CD4-positive, alpha-beta T cell treated with Interleukin-4 for 1 hour (primary cell): ENCODE measurements around the gene ZDHHC14.
"Not testable (repeated sequence)": the region's sequence is repeated elsewhere in the genome, so short reads cannot be mapped to it uniquely, and the experiment has no call there.

Experiments used
- DNase-seq, 2 donors: peaks; one replicate each; pipeline ENCODE4 v3.0.0-alpha.2; 2020 to 2022

Gene ZDHHC14

GRCh38 chr6:157676241-157676640, 295.3 kb downstream of the ZDHHC14 start:
- DNase-seq = no peak

DNA sequence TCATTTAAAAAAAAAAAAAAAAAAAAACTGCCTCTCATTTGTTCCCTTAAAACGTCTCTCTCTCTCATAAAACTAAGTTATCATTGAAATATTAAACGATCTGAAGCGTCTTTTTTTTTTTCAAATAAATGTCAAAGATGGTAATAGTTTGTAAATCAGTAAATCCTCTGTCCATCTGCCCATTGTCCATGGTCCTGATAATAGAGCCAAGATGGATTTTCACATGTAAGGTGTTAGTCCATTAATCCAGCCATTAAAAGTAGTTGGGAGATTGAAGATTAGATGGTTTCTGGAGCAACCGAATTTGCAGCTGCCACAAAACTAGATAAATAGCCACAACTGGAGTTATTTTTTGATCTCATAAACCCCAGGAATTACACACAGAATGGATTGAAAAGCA, 296.2 kb downstream of the ZDHHC14 start:
- DNase-seq = no peak

GRCh38 chr6:157679605-157680580, 298.9 kb downstream of the ZDHHC14 start:
- no peak for DNase-seq

DNA sequence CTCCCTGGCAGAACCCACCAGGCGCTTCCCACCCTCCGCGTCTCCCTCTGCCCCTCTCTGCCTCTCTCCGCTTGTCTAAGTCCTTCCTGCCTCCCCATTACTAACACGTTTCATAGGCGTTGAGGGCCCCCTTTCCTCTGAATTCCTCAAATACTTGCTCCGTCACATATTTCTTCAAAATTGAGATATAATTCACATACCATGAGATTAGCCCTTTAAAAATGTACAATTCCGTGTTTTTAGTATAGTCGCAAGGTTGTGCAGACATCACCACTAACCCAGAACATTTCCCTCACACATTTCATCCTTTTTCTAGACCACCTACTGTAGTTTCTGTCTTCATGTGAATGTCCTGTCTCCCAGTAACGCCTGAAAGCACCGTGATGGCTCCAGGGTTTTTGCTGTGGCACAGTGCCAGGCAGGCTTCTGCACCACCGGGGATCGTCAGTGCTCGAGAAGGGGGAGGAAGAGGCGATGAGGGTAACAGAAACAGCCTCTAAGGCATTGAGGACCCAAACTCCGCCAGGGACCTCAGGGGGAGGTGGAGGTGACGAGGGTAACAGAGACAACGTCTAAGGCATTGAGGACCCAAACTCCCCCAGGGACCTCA, 300.2 kb downstream of the ZDHHC14 start:
- no peak for DNase-seq

DNA sequence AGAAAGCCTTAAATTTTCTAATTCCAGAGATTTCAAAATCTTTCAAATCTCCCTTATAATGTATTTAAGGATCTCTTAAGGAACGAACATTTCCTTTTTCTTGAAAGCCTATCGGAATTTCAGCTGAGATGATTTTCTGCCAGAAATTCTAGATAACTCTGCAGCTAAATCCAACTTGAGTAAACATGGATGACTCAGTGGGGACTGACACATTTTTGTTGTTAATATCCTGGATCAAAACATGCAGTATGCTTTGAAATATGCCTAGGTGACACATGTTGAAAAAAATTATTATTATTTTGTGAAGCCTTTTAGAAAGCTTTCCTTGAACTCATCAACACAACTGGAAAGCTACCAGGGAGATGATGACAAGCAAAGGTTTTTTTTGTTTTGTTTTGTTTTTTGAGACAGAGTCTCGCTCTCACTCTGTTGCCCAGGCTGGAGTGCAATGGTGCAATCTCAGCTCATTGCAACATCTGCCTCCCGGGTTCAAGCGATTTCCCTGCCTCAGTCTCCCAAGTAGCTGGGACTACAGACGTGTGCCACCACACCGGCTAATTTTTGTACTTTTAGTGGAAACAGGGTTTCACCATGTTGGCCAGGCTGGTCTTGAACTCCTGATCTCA, 302.0 kb downstream of the ZDHHC14 start:
- no peak for DNase-seq

DNA sequence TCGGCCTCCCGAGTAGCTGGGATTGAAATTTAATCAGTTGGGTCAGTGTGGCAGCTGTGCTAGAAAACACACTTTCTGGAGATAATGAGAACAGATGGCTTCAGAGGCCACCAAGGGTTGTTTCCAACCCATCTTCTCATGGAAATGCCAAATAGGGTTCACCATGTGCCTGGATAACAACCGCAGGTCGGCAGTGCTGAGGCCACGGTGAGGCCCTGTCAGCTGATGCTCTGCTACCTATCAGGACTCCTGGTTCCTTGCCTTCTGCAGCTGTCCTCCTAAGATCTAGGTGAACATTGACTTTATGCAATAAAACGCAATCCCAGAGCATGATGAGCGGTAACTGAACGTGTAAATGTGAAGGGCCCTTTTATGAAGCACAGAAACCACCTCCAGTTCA, 302.7 kb downstream of the ZDHHC14 start:
- no peak for DNase-seq

DNA sequence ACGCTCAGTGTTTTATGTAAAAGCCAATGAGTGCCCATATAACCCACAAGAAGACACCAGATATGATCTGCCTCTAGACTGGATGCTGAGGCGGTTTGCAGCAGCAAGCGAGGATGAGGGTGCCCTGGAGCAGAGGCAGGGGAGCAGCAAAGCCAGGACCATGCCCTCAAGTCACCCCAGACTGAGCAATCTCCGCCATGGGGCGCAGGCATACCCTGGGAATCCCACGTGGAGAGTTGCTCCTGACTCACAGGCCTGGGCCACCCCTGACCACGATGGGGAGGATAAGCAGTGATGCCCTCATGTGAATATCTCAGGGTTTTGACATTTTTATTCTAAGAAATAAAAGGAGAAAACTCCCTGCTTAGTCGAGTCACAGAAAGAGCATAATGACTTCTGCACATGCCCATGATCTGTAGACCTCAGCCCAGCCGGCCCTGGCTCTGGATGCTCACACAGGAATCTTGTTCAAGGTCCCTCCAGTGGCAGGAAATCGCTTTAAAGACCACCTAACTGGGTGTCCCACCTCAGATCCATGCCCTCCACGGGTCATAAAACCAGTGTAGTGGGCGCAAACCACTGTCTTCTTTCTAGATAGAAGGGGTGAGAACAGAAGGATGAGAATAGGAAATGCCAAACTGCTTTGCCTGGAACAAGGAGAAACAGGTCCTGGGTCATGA, 303.8 kb downstream of the ZDHHC14 start:
- no peak for DNase-seq

DNA sequence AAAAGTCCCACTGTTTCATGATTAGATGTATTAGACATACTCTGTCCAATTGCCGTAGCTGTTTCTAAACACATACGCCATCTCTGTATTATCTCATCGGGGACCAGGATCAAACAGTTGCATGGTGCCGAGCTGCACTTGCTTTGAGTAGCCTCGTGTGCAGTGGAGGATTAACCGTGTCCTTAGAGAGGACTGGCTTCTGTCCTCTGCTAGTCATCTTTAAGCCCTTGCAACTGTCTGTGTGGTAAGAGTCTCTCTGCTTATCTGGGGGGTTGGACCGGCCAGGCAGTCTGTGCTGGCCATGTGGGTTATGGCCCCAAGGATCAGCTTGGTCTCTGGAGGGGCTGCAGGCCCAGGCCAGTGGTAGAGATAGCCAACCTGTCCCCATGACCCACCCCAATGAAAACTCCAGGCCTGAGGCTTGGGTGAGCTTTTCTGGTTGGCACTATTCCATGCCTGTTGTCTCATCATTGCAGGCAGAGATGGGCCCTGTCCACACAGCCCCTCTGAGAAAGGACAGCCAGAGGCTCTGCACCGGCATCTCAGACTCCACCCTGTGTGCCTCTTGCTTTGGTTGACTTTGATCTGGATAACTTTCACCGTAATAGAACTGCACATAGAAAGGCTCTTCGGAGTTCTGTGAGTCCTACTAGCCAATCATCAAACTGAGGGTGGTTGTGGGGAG, 304.7 kb downstream of the ZDHHC14 start:
- no peak for DNase-seq

DNA sequence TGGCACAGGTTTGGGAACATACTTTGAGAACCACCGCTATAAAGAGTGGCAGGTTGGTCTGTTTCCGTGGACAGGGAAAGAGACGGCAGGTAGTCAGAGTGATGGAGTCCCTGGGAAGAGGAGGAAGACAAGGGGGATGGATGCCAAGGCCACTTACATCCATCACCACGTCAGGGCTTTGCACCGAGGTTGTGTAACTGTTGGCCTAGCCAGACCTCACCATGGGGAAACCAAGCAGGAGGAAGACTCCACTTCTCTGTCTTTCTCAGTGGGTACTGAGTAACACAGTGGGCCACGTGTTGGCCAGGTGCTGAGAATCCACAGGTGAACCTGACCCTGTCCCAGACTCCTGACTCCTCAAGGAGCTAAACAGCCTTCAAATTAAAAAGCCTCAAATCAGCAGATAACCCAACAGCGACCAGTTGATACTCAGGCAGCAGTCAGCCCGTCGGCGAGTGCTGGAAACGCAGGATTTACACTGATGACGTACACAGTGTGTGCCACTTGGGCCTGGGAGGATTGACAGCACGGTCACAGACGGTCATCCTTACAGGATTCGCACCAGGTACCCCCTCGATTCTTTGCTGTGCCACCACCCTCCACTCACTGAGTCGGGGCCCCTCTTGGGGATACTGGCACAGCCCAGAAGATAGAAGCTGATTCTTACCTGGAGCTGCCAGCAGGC, 307.4 kb downstream of the ZDHHC14 start:
- no peak for DNase-seq

DNA sequence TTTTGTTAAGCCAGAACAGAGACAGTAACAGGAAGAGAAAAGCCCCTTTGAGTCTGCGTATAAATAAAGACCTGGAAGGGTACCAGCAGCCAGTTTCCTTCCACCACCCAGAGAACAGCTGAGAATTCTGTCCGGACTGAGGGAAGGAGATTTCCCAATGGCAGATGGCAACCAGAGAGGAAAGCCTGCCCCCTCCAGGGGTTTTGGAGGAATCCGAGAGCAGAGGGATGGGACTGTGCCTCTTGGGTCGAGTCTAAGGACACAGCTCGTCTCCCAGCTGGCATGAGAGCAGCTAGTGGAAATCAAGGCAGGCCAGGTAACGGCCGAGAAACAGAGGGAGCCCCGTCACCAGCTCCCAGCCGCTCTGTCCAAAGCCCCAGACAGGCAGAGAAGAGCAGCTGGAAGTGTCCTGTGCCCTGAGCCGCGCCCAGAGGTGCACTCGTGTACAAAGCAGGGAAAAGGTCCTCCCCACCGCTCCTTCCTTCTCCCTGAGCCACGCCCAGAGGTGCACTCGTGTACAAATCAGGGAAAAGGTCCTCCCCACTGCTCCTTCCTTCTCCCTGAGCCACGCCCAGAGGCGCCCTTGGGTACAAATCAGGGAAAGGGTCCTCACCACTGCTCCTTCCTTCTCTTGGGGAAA, 308.1 kb downstream of the ZDHHC14 start:
- DNase-seq = no peak

- no peak for DNase-seq
Measured at GRCh38 chr6:157689875-157690274, 308.9 kb downstream of the ZDHHC14 start.

- no peak for DNase-seq
Measured at GRCh38 chr6:157690441-157691210, 309.6 kb downstream of the ZDHHC14 start.

DNA sequence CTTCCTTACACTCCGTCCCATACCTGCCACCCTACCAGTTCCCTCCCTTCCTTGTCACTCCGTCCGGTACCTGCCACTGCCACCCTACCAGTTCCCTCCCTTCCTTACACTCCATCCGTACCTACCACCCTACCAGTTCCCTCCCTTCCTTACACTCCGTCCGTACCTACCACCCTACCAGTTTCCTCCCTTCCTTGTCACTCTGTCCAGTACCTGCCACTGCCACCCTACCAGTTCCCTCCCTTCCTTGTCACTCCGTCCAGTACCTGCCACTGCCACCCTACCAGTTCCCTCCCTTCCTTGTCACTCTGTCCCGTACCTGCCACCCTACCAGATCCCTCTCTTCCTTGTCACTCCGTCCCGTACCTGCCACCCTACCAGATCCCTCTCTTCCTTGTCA, 310.6 kb downstream of the ZDHHC14 start:
- not testable (repeated sequence) for DNase-seq

DNA sequence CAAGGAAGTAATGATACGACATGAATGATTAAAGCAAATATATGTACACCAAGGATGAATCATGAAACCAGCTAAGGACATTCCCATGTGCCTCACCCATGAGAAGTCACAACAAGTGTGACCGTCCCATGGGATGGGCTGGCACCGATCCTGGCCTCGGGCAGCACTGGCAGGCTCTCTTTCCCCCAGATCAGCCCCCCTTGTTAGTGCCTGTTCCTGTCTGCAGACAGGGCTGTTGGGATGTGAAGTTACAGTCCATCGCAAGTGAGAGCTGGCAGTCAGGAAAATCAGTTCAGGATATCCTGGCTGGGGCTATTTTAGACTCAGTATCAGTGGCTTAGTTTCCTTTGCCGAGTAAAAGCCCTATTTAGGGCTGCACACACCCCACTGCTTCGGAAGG, 312.9 kb downstream of the ZDHHC14 start:
- DNase-seq = no peak

DNA sequence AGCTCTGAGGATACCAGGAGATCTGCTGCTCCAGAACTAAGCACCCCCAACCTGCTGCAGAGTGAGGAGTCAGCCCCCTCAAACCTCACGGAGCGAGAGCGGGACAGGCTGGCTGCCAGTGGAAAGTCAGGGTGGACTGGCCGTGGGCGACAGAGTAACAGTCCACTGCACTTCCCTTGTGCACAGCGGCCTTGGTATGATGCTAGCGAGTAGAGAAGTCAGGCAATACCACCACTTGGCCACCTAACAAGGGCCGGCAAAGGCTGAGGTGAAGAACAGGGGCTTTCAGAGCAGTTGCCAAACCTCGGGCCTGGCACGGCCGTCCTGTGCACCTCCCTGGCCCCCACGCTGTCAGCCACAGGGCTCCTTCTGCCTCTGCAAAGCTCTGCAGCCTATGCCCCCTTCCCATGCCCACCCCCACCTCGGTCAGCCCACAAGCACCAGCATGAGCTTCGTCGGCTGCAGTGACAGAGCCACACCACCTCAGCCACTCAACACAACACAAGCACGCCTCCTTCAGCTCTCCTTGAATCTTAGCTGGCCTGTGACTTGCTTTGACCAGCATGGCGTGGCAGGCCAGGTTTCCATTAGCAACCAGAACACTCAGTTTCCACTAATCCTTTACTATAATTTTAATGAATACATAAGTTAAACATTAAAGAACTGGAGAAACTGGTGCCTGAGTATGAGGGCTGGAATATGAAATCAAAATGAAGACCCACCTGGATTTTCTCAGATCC, 314.5 kb downstream of the ZDHHC14 start:
- DNase-seq = no peak

DNA sequence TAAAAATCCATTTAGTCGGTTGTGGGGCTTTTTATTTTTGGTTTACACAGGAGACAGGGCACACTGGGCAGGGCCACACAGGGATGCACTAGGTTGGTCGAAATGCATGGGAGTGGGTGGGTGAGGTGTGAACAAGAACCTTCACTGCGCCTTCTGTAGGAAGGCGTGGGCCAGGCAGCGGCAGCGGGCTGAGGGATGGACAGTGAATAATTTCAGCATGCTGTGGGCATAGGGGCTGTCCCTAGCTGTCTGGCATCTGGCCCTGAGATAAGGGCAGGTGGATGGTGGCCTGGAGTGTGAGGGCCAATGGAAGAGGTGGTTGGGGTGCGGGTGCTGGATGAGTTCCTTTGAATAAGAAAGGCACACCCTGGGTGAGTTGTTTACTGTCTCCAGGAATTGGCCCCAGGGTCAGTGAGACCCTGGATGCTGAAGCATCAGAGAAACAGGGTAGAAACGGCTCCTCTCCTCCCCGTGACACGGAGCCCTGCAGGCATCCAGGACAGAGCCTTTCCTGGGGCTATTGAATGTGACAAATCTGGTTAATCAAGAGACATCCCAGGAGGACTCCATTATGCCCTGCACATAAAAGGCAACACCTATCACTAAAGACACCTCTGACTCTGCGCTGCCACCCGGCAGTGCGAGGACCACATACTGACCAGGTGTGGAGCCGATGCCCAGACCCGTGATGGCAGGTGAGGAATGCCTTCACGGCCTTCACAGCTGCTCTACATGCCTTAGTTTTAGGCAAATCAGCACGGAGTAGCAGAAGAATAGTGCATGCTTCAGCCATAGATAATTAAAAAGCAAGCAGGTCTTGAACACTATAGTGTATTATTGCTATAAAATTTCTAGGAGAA, 319.0 kb downstream of the ZDHHC14 start:
- no peak for DNase-seq

- not testable (repeated sequence) for DNase-seq
Measured at GRCh38 chr6:157706351-157706750, 325.4 kb downstream of the ZDHHC14 start.

DNA sequence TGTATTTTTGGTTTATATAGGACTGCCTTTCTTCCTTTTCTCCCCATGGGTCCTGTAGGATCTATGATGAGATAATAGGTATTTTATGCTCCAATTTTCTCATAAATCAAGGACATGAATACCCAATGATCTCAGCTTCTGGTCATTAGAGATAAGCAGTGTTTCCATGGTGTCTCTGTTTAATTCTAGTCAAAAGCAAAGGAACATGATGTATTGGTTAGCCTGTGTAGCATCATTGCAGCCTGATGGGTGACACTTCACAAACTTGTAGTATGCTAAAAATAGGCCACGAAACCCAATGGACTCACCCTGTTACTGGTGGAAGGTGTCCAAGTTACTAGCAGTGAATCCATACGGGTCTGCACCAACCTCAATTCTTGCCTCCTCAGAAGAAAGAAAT, 325.9 kb downstream of the ZDHHC14 start:
- DNase-seq = no peak

DNA sequence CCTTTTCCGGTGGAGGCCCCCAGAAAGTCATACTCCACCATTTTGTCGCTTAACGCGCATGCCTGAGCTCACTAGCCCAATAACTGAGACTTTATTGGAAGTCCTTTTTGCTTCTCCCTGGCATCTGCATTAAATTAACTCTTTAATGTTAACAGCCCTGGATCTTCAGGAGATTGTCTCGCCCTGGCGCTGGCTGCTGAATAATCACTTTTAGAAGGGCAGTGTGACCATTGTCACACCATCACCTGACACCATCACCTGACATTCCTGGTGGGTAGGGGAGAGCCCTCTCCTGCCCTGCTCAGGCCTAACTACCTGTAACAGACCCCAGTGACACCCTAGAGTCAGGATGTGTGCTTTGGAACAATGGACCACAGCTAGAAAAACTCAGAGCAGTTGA, 326.6 kb downstream of the ZDHHC14 start:
- no peak for DNase-seq
